OCI-LY1 (cell line): ENCODE results near the gene HOXA3.

Experiments used
- H2AFZ ChIP-seq: fragments of 200-600 bp; sonication (generic), shearing (Covaris generic); 2 replicates; pipeline ENCODE4 v1.6.0; 2014; ENCODE audit warnings: antibody characterized with exemption, mild to moderate bottlenecking, low read length
- H3F3A ChIP-seq: fragments of 200-600 bp; sonication (generic), shearing (Covaris generic); 2 replicates; pipeline ENCODE4 v1.6.0; 2014; ENCODE audit warnings: mild to moderate bottlenecking, antibody characterized with exemption, low read length, moderate library complexity; ENCODE audit not compliant: insufficient read depth
- H3K27ac ChIP-seq: fragments of 200-600 bp; sonication (generic); 2 replicates; pipeline ENCODE4 v1.5.1; 2014; ENCODE audit warnings: low read length, mixed run types, mild to moderate bottlenecking, low read depth; ENCODE audit not compliant: poor library complexity, severe bottlenecking
- H3K27me3 ChIP-seq: fragments of 200-600 bp; sonication (generic); 2 replicates; pipeline ENCODE4 v1.6.0; 2014; ENCODE audit warnings: antibody characterized with exemption, mild to moderate bottlenecking, low read length, moderate library complexity; ENCODE audit not compliant: insufficient read depth
- H3K36me3 ChIP-seq: fragments of 200-600 bp; sonication (generic); 2 replicates; pipeline ENCODE4 v1.6.1; 2014; ENCODE audit warnings: mild to moderate bottlenecking, antibody characterized with exemption, low read length, moderate library complexity, mixed read lengths; ENCODE audit not compliant: insufficient read depth
- H3K4me1 ChIP-seq: fragments of 200-600 bp; sonication (generic); 2 replicates; pipeline ENCODE4 v1.5.1; 2014; ENCODE audit warnings: mild to moderate bottlenecking, low read length, moderate library complexity; ENCODE audit not compliant: insufficient read depth, severe bottlenecking
- H3K4me2 ChIP-seq: fragments of 200-600 bp; sonication (generic), shearing (Covaris generic); 2 replicates; pipeline ENCODE4 v1.6.1; 2014; ENCODE audit warnings: low read length
- H3K4me3 ChIP-seq: fragments of 200-600 bp; sonication (generic); 2 replicates; pipeline ENCODE4 v1.5.1; 2014; ENCODE audit warnings: low read length, low read depth, mild to moderate bottlenecking, mixed read lengths; ENCODE audit not compliant: poor library complexity, severe bottlenecking
- H3K79me2 ChIP-seq: fragments of 200-600 bp; shearing (Covaris generic); 2 replicates; pipeline ENCODE4 v1.6.1; 2016; ENCODE audit warnings: mixed run types, low read length, mixed read lengths; ENCODE audit not compliant: insufficient read depth
- H3K9ac ChIP-seq: fragments of 200-600 bp; sonication (generic), shearing (Covaris generic); 2 replicates; pipeline ENCODE4 v1.6.1; 2014; ENCODE audit warnings: mild to moderate bottlenecking, low read length, mixed read lengths
- H3K9me2 ChIP-seq: fragments of 200-600 bp; sonication (generic), shearing (Covaris generic); 2 replicates; pipeline ENCODE4 v1.6.1; 2014; ENCODE audit warnings: low read depth, mild to moderate bottlenecking, low read length, mixed read lengths
- H3K9me3 ChIP-seq: fragments of 200-600 bp; shearing (Covaris generic); 2 replicates; pipeline ENCODE4 v1.6.1; 2014; ENCODE audit warnings: low read length, mixed read lengths
- H4K20me1 ChIP-seq: fragments of 200-600 bp; sonication (generic), shearing (Covaris generic); 2 replicates; pipeline ENCODE4 v1.6.0; 2016; ENCODE audit warnings: mild to moderate bottlenecking, low read length; ENCODE audit not compliant: insufficient read depth
- CTCF ChIP-seq: fragments of 200-600 bp; sonication (generic), shearing (Covaris generic); IDR thresholded peaks from 2 replicates; pipeline ENCODE4 v1.5.1; 2017; ENCODE audit warnings: mild to moderate bottlenecking, antibody characterized with exemption, low read length, moderate library complexity, mixed read lengths
- EZH2 ChIP-seq: fragments of 200-600 bp; sonication (generic), shearing (Covaris generic); IDR thresholded peaks from 2 replicates; pipeline ENCODE4 v1.8.0; 2017; ENCODE audit warnings: borderline replicate concordance, mixed run types, mild to moderate bottlenecking, antibody characterized with exemption, low read length, moderate library complexity, mixed read lengths

The HOXA3 gene

GRCh38 chr7:27182285-27182841, 30.0 kb upstream of the HOXA3 start:
- H2AFZ ChIP-seq, result no peak overlapping the region
- peaks cover 18% of the 10 kb centered on the region for H3K27me3 ChIP-seq
- no peaks in the 10 kb centered on the region for H4K20me1 ChIP-seq
- TF ChIP-seq CTCF (no peak), EZH2 (no peak)
- no peaks in the 10 kb centered on the region for H3K79me2 ChIP-seq
- H3K4me1 ChIP-seq, result peaks cover 16% of the 10 kb centered on the region
- H3K27ac ChIP-seq, result no peak overlapping the region
- H3F3A ChIP-seq, result no peaks in the 10 kb centered on the region
- no peaks in the 10 kb centered on the region for H3K9me3 ChIP-seq
- H3K4me3 ChIP-seq, result no peak overlapping the region
- H3K36me3 ChIP-seq, result no peaks in the 10 kb centered on the region
- H3K4me2 ChIP-seq, result no peak overlapping the region
- no peak overlapping the region for H3K9ac ChIP-seq
- H3K9me2 ChIP-seq, result no peaks in the 10 kb centered on the region

GRCh38 chr7:27181795-27182275, 29.5 kb upstream of the HOXA3 start:
- no peak overlapping the region for H3K9ac ChIP-seq
- no peak overlapping the region for H3K4me3 ChIP-seq
- H3K36me3 ChIP-seq, result no peaks in the 10 kb centered on the region
- H3K27me3 ChIP-seq, result peaks cover 18% of the 10 kb centered on the region
- no peaks in the 10 kb centered on the region for H3K9me3 ChIP-seq
- H3K4me1 ChIP-seq, result peaks cover 16% of the 10 kb centered on the region
- no peaks in the 10 kb centered on the region for H3K9me2 ChIP-seq
- no peaks in the 10 kb centered on the region for H3K79me2 ChIP-seq
- no peak overlapping the region for H2AFZ ChIP-seq
- H4K20me1 ChIP-seq, result no peaks in the 10 kb centered on the region
- TF ChIP-seq EZH2, result no peak
- TF ChIP-seq CTCF, result no peak
- H3K27ac ChIP-seq, result no peak overlapping the region
- H3F3A ChIP-seq, result no peaks in the 10 kb centered on the region
- H3K4me2 ChIP-seq, result no peak overlapping the region

- peaks cover 11% of the 10 kb centered on the region; the same call in 1 of the 2 replicates for H3K27me3 ChIP-seq
- no peaks in the 10 kb centered on the region for H3K9me3 ChIP-seq
- peaks cover 16% of the 10 kb centered on the region for H3K4me1 ChIP-seq
- H4K20me1 ChIP-seq, result no peaks in the 10 kb centered on the region
- H3K27ac ChIP-seq, result no peak overlapping the region
- H3K9ac ChIP-seq, result no peak overlapping the region
- H3F3A ChIP-seq, result no peaks in the 10 kb centered on the region
- no peaks in the 10 kb centered on the region for H3K79me2 ChIP-seq
- H3K36me3 ChIP-seq, result no peaks in the 10 kb centered on the region
- TF ChIP-seq CTCF (no peak), EZH2 (no peak)
- H3K4me3 ChIP-seq, result no peak overlapping the region
- no peak overlapping the region for H2AFZ ChIP-seq
- H3K4me2 ChIP-seq, result no peak overlapping the region
- no peaks in the 10 kb centered on the region for H3K9me2 ChIP-seq
These were observed 28.3 kb upstream of the HOXA3 start for GRCh38 chr7:27180431-27181420.
